ENCODE data around the gene ALKBH4. TPM values are rescaled to one million over a fixed set of nuclear protein-coding genes. Genes with fewer than 3 reads are reported as not detected.

Gene ALKBH4
- total and polyA plus RNA-seq, 2 donors (not counting 3 experiments of a cell fraction or from before 2014, with no cell fraction given): 5.3 to 10.8 TPM

- no peak for DNase-seq (ENCODE audit: low read depth, low spot score)
- ChIA-PET CTCF (interaction anchor here (1.2 kb wide), 1 partner anchor 12 kb away, joined by 4 read pairs; no protein-coding TSS in a partner anchor), POLR2A (no interaction called here)
- no peak for FAIRE-seq
- H3K36me3 ChIP-seq (ENCODE audit: control insufficient read depth in 2 of 2, extremely low read depth in 1 of 2, insufficient read depth in 2 of 2, low read length in 2 of 2): peaks cover 0 to 23% of the 10 kb centered on the region in 2 experiments
- no peak overlapping the region for H2AFZ ChIP-seq (ENCODE audit: low read depth, low read length)
- no peak overlapping the region for H3K9ac ChIP-seq (replicated peaks; ENCODE audit: extremely low read depth, insufficient read depth, low read length)
- intact Hi-C loops (cut with micrococcal nuclease) (loop anchor here (2.0 kb wide), 1 partner anchor 20 kb away; no protein-coding TSS in a partner anchor), dilution Hi-C loops (cut with MboI; ENCODE audit: extremely low pct_ligation_motif_present, low sequenced_read_pairs) (no loop called here)
- H4K20me1 ChIP-seq (replicated peaks; ENCODE audit: control insufficient read depth, extremely low read depth, insufficient read depth, low read length): no peaks in the 10 kb centered on the region
- no peaks in the 10 kb centered on the region for H3K79me2 ChIP-seq (ENCODE audit: control insufficient read depth, insufficient read depth, low read length)
- no peaks in the 10 kb centered on the region for H3K9me1 ChIP-seq (replicated peaks; ENCODE audit: control insufficient read depth, extremely low read depth, insufficient read depth, low read length)
- H3K27me3 ChIP-seq (ENCODE audit: control insufficient read depth in 2 of 2, insufficient read depth in 2 of 2, low read length in 2 of 2): no peaks in the 10 kb centered on the region
- H3K27ac ChIP-seq (ENCODE audit: insufficient read depth, low read depth, low read length): no peak overlapping the region
- H3K9me3 ChIP-seq (replicated peaks; ENCODE audit: control insufficient read depth, insufficient read depth, low read length): no peaks in the 10 kb centered on the region
- H3K4me1 ChIP-seq (ENCODE audit: control insufficient read depth, extremely low read depth, insufficient read depth, low read length): no peaks in the 10 kb centered on the region
- H3K4me3 ChIP-seq (replicated peaks in 1 of 3; ENCODE audit: insufficient read depth in 1 of 3, low read depth in 1 of 3, low read length in 3 of 3): no peak overlapping the region
- TF ChIP-seq FOS (IDR thresholded peaks at IDR 0.05; ENCODE audit: borderline replicate concordance, insufficient read depth, low read length): no peak
- TF ChIP-seq MYC (IDR thresholded peaks at IDR 0.05; ENCODE audit: low read depth, low read length): no peak
- no peak for TF ChIP-seq POLR2AphosphoS5 (IDR thresholded peaks at IDR 0.05; ENCODE audit: insufficient read depth, low read depth, low read length)
- no peak overlapping the region for H3K4me2 ChIP-seq (ENCODE audit: insufficient read depth, low read length)
- no TSS peak for BruUV-seq (replicated peaks)
Observed at GRCh38 chr7:102424787-102425218, 39.9 kb downstream of the ALKBH4 start.

- Histone ChIP-seq H3K4me3 (replicated peaks in 1 of 3; ENCODE audit: insufficient read depth in 1 of 3, low read depth in 1 of 3, low read length in 3 of 3) (no peak overlapping the region), H3K4me1 (ENCODE audit: control insufficient read depth, extremely low read depth, insufficient read depth, low read length) (no peaks in the 10 kb centered on the region), H3K4me2 (ENCODE audit: insufficient read depth, low read length) (no peak overlapping the region), H3K9me1 (replicated peaks; ENCODE audit: control insufficient read depth, extremely low read depth, insufficient read depth, low read length) (no peaks in the 10 kb centered on the region), H3K27ac (ENCODE audit: insufficient read depth, low read depth, low read length) (no peak overlapping the region), H3K9ac (replicated peaks; ENCODE audit: extremely low read depth, insufficient read depth, low read length) (no peak overlapping the region), H3K79me2 (ENCODE audit: control insufficient read depth, insufficient read depth, low read length) (no peaks in the 10 kb centered on the region), H3K36me3 (ENCODE audit: control insufficient read depth in 2 of 2, extremely low read depth in 1 of 2, insufficient read depth in 2 of 2, low read length in 2 of 2) (peaks cover 0 to 25% of the 10 kb centered on the region in 2 experiments), H3K9me3 (replicated peaks; ENCODE audit: control insufficient read depth, insufficient read depth, low read length) (no peaks in the 10 kb centered on the region), H3K27me3 (ENCODE audit: control insufficient read depth in 2 of 2, insufficient read depth in 2 of 2, low read length in 2 of 2) (no peaks in the 10 kb centered on the region), H4K20me1 (replicated peaks; ENCODE audit: control insufficient read depth, extremely low read depth, insufficient read depth, low read length) (no peaks in the 10 kb centered on the region), H2AFZ (ENCODE audit: low read depth, low read length) (no peak overlapping the region)
- no peak for FAIRE-seq
- DNase-seq (ENCODE audit: low read depth, low spot score): no peak
- CTCF ChIA-PET: no interaction called here
- dilution Hi-C loops (cut with MboI; ENCODE audit: extremely low pct_ligation_motif_present, low sequenced_read_pairs) (no loop called here), intact Hi-C loops (cut with micrococcal nuclease) (loop anchor here (2.0 kb wide), 1 partner anchor 19 kb away; no protein-coding TSS in a partner anchor)
- POLR2A ChIA-PET: no interaction called here
- no TSS peak for BruUV-seq (replicated peaks)
- TF ChIP-seq JUN (IDR thresholded peaks at IDR 0.05; ENCODE audit: borderline replicate concordance, insufficient read depth, insufficient read length, low read depth) (no peak), POLR2A (IDR thresholded peaks at IDR 0.05; ENCODE audit: low read depth, low read length) (no peak), POLR2AphosphoS5 (IDR thresholded peaks at IDR 0.05; ENCODE audit: insufficient read depth, low read depth, low read length) (no peak), GATA2 (IDR thresholded peaks at IDR 0.05; ENCODE audit: insufficient read depth, insufficient read length, low read depth, low read length) (no peak), MYC (IDR thresholded peaks at IDR 0.05; ENCODE audit: low read depth, low read length) (no peak), EZH2 (IDR thresholded peaks at IDR 0.05; ENCODE audit: borderline replicate concordance, low read depth, low read length, severe bottlenecking) (no peak)
- TF ChIP-seq, protein P1, sequence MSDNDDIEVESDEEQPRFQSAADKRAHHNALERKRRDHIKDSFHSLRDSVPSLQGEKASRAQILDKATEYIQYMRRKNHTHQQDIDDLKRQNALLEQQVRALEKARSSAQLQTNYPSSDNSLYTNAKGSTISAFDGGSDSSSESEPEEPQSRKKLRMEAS (IDR thresholded peaks at IDR 0.05; ENCODE audit: insufficient read depth, insufficient read length): no peak
- TF ChIP-seq, protein P2, sequence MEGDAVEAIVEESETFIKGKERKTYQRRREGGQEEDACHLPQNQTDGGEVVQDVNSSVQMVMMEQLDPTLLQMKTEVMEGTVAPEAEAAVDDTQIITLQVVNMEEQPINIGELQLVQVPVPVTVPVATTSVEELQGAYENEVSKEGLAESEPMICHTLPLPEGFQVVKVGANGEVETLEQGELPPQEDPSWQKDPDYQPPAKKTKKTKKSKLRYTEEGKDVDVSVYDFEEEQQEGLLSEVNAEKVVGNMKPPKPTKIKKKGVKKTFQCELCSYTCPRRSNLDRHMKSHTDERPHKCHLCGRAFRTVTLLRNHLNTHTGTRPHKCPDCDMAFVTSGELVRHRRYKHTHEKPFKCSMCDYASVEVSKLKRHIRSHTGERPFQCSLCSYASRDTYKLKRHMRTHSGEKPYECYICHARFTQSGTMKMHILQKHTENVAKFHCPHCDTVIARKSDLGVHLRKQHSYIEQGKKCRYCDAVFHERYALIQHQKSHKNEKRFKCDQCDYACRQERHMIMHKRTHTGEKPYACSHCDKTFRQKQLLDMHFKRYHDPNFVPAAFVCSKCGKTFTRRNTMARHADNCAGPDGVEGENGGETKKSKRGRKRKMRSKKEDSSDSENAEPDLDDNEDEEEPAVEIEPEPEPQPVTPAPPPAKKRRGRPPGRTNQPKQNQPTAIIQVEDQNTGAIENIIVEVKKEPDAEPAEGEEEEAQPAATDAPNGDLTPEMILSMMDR (IDR thresholded peaks at IDR 0.05; ENCODE audit: extremely low read depth in 1 of 2, insufficient read depth in 1 of 2, low read depth in 1 of 2, low read length in 2 of 2): no peak
Observed at GRCh38 chr7:102424129-102424551, 40.5 kb downstream of the ALKBH4 start.

Measured in endothelial cell of umbilical vein (primary cell).